GM13976 (cell line): ENCODE measurements around the gene SYNPR.

Experiments used
- DNase-seq: peaks from one replicate; pipeline ENCODE4 v3.0.0; 2012; ENCODE audit warnings: low spot score
- CTCF ChIP-seq: IDR thresholded peaks from 2 replicates; pipeline ENCODE4 v1.5.1; 2012; ENCODE audit warnings: borderline replicate concordance, mild to moderate bottlenecking; ENCODE audit not compliant: insufficient read depth; ENCODE audit errors: extremely low read depth, missing control alignments, control extremely low read depth
- in situ Hi-C: fragments of 300-500 bp; cut with MboI; formaldehyde crosslinking; loops from one replicate; pipeline ENCODE4 v1.12.0; 2022; ENCODE audit warnings: low sequenced_read_pairs, mixed read lengths, inconsistent platforms; ENCODE audit not compliant: unreplicated experiment

The SYNPR gene

GRCh38 chr3:63274359-63274758 lies 3.7 kb upstream of the SYNPR start:
- DNase-seq: no peak
- in situ Hi-C loops: no loop called here
- TF ChIP-seq CTCF: no peak

GRCh38 chr3:63279005-63279841 lies 1.1 kb downstream of the SYNPR start:
- peak; percentile 22 for DNase-seq
- in situ Hi-C loops: no loop called here

GRCh38 chr3:63287610-63288009 lies 9.5 kb downstream of the SYNPR start:
- in situ Hi-C loops: no loop called here
- no peak for DNase-seq
- no peak for TF ChIP-seq CTCF

More at GRCh38 chr3:63279005-63279841, 1.1 kb downstream of the SYNPR start:
- no peak for TF ChIP-seq CTCF

- TF ChIP-seq CTCF: no peak
- in situ Hi-C loops: no loop called here
- DNase-seq: no peak
These were observed 12.6 kb downstream of the SYNPR start for GRCh38 chr3:63290686-63291085.

GRCh38 chr3:63294332-63294731 lies 16.2 kb downstream of the SYNPR start:
- in situ Hi-C loops: no loop called here
- no peak for TF ChIP-seq CTCF
- no peak for DNase-seq

- TF ChIP-seq CTCF: no peak
- in situ Hi-C loops: no loop called here
- DNase-seq: no peak
These were observed 17.2 kb downstream of the SYNPR start for GRCh38 chr3:63295356-63295755.

GRCh38 chr3:63295806-63296205 lies 17.7 kb downstream of the SYNPR start:
- in situ Hi-C loops: no loop called here
- DNase-seq: no peak
- no peak for TF ChIP-seq CTCF
